Measurements from ENCODE around the gene EGLN3.

The EGLN3 gene

DNA sequence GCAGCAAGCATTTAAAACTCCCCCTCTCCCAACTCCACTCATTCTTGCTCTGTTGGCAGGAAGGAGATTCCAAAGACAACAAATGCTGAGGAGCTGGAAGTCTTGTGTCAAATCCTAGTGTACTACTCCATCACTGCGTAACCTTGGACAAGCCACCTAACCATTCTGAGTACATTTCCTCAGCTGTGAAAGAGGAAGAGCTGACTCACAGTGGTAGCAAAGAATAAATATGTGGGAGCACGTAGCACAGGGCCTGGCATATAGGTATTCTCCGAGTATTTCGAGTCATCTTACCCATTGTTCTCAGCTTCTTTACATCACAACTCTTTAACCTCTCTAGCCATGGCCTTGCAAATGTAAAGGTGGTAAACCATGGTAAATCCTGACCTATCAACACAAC is 28.7 kb downstream of the EGLN3 start:
- Histone ChIP-seq H3K9me3 (ENCODE audit: low read length) (no peaks in the 10 kb centered on the region), H3K27ac (ENCODE audit: low read depth, low read length) (no peak overlapping the region), H3K27me3 (ENCODE audit: control insufficient read depth in 1 of 2, insufficient read depth in 2 of 2, low read length in 2 of 2) (no peaks in the 10 kb centered on the region), H3K36me3 (ENCODE audit: insufficient read depth, low read length) (peaks cover 5% of the 10 kb centered on the region), H3K4me3 (ENCODE audit: low read depth in 1 of 2, low read length in 2 of 2) (no peak overlapping the region), H3K9ac (ENCODE audit: low read length) (no peak overlapping the region), H3K4me1 (ENCODE audit: insufficient read depth, low read length) (peaks cover 8% of the 10 kb centered on the region)

DNA sequence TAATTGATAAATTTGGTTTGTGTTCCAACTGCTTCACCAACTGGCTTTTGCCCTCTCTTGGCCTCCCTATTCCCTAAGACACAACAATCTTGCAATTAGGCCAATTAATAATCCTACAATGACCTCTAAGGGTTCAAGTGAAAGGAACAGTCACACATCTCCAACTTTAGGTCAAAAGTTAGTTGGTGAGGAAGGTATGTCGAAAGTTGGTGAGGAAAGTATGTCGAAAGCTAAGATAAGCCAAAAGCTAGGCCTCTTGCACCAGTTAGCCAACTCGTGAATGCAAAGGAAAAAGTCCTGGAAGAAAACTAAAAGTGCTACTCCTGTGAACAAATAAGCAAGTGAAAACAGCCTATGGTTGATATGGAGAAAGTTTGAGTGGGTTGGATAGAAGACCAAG is 32.6 kb downstream of the EGLN3 start:
- Histone ChIP-seq H3K27me3 (ENCODE audit: control insufficient read depth in 1 of 2, insufficient read depth in 2 of 2, low read length in 2 of 2) (no peaks in the 10 kb centered on the region), H3K27ac (ENCODE audit: low read depth, low read length) (no peak overlapping the region), H3K36me3 (ENCODE audit: insufficient read depth, low read length) (no peaks in the 10 kb centered on the region), H3K9ac (ENCODE audit: low read length) (no peak overlapping the region), H3K4me1 (ENCODE audit: insufficient read depth, low read length) (peaks cover 29% of the 10 kb centered on the region), H3K9me3 (ENCODE audit: low read length) (no peaks in the 10 kb centered on the region), H3K4me3 (ENCODE audit: low read depth in 1 of 2, low read length in 2 of 2) (no peak overlapping the region)

DNA sequence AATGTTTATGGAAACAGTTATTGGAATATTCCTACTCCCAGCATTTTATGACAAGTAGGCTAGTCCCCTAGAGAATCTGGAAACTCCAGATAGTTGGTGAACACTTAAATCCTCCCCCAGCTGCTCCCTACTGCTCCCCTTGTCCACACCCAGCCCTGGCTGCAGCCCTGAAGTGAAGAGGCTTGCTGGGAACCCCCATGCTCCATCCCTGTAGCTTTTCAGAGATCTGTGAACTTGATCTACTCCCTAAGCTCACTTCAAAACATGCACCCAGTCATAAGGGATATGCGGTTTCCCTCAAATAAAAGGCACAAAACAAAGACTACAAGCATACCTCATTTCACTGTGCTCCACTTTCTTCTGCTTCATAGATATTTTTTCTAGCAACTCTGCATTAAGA is 33.2 kb downstream of the EGLN3 start:
- Histone ChIP-seq H3K4me3 (ENCODE audit: low read depth in 1 of 2, low read length in 2 of 2) (no peak overlapping the region), H3K9ac (ENCODE audit: low read length) (no peak overlapping the region), H3K9me3 (ENCODE audit: low read length) (no peaks in the 10 kb centered on the region), H3K27me3 (ENCODE audit: control insufficient read depth in 1 of 2, insufficient read depth in 2 of 2, low read length in 2 of 2) (no peaks in the 10 kb centered on the region), H3K4me1 (ENCODE audit: insufficient read depth, low read length) (peaks cover 29% of the 10 kb centered on the region), H3K27ac (ENCODE audit: low read depth, low read length) (no peak overlapping the region), H3K36me3 (ENCODE audit: insufficient read depth, low read length) (no peaks in the 10 kb centered on the region)

GRCh38 chr14:33916663-33917565 is 34.0 kb downstream of the EGLN3 start:
- H3K4me1 ChIP-seq (ENCODE audit: insufficient read depth, low read length) = peaks cover 29% of the 10 kb centered on the region
- H3K36me3 ChIP-seq (ENCODE audit: insufficient read depth, low read length) = no peaks in the 10 kb centered on the region
- H3K9ac ChIP-seq (ENCODE audit: low read length) = no peak overlapping the region
- H3K4me3 ChIP-seq (ENCODE audit: low read depth in 1 of 2, low read length in 2 of 2) = no peak overlapping the region
- no peaks in the 10 kb centered on the region for H3K27me3 ChIP-seq (ENCODE audit: control insufficient read depth in 1 of 2, insufficient read depth in 2 of 2, low read length in 2 of 2)
- H3K9me3 ChIP-seq (ENCODE audit: low read length) = no peaks in the 10 kb centered on the region
- H3K27ac ChIP-seq (ENCODE audit: low read depth, low read length) = no peak overlapping the region

- Histone ChIP-seq H3K4me1 (ENCODE audit: insufficient read depth, low read length) (peaks cover 29% of the 10 kb centered on the region), H3K36me3 (ENCODE audit: insufficient read depth, low read length) (no peaks in the 10 kb centered on the region), H3K27me3 (ENCODE audit: control insufficient read depth in 1 of 2, insufficient read depth in 2 of 2, low read length in 2 of 2) (no peaks in the 10 kb centered on the region), H3K9me3 (ENCODE audit: low read length) (no peaks in the 10 kb centered on the region), H3K4me3 (ENCODE audit: low read depth in 1 of 2, low read length in 2 of 2) (no peak overlapping the region), H3K27ac (ENCODE audit: low read depth, low read length) (no peak overlapping the region), H3K9ac (ENCODE audit: low read length) (no peak overlapping the region)
Observed at GRCh38 chr14:33915682-33916081, 35.2 kb downstream of the EGLN3 start.

DNA sequence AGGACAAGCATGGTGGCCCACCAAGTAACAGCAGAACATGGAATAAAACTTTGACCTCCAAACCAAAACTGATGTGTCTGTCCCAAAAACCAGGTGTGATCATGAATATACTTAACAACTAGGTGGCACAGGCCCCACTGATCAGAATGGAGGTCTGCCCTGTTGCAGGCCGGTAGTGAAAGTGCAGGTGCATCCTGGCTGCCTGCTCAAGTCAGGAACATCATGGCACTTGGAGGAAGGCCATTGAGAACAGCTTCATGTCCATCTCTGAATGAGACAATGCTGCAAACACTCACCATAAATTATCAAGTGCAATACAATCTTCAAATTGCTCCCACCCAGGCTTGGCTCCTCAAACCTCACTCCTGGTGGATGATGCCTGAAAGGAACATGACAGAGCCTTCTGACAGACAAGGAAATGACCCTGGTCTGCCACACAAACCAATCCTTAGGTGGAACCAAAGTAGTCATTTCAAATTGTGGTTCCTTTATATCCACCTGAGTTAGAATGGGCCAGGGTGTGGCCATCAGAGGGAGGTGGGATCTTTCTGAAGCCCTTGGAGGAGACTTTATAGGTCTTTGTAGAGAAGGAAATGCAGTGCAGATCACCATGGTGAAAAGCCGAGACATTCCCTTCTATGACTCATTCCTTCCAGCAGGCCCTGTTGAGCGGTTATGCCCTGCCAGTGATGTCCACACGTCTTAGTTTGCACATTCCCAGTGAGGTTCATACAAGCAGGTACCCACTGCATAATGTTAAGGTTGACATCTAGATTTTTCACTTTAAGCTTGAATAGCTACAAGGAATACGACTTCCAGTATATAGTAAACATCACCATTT is 36.0 kb downstream of the EGLN3 start:
- Histone ChIP-seq H3K36me3 (ENCODE audit: insufficient read depth, low read length) (no peaks in the 10 kb centered on the region), H3K4me3 (ENCODE audit: low read depth in 1 of 2, low read length in 2 of 2) (peak overlapping the region in 1 of 2 donors; percentile 21), H3K9ac (ENCODE audit: low read length) (no peak overlapping the region), H3K27me3 (ENCODE audit: control insufficient read depth in 1 of 2, insufficient read depth in 2 of 2, low read length in 2 of 2) (no peaks in the 10 kb centered on the region), H3K27ac (ENCODE audit: low read depth, low read length) (no peak overlapping the region), H3K4me1 (ENCODE audit: insufficient read depth, low read length) (peaks cover 29% of the 10 kb centered on the region), H3K9me3 (ENCODE audit: low read length) (no peaks in the 10 kb centered on the region)

DNA sequence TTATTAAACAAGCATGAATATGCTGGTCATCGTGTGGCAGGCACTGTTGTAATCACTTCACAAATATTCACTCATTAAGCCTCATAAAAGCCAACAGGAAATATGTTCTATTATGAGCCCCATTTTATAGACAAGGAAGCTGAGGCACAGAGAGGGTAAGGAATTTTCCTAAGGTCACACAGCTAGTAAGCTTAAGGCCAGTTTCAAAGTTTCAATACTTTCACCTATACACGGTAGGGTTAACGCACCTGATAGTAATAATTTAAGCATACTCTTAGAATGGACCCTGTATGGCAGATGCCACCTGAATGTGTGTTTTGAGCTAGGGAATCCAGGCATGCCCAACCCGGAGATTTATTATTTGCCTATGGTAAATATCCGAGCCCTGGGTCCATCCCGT is 39.8 kb downstream of the EGLN3 start:
- Histone ChIP-seq H3K4me3 (ENCODE audit: low read depth in 1 of 2, low read length in 2 of 2) (no peak overlapping the region), H3K27me3 (ENCODE audit: control insufficient read depth in 1 of 2, insufficient read depth in 2 of 2, low read length in 2 of 2) (no peaks in the 10 kb centered on the region), H3K27ac (ENCODE audit: low read depth, low read length) (no peak overlapping the region), H3K9ac (ENCODE audit: low read length) (no peak overlapping the region), H3K4me1 (ENCODE audit: insufficient read depth, low read length) (peaks cover 11% of the 10 kb centered on the region), H3K9me3 (ENCODE audit: low read length) (no peaks in the 10 kb centered on the region), H3K36me3 (ENCODE audit: insufficient read depth, low read length) (no peaks in the 10 kb centered on the region)

DNA sequence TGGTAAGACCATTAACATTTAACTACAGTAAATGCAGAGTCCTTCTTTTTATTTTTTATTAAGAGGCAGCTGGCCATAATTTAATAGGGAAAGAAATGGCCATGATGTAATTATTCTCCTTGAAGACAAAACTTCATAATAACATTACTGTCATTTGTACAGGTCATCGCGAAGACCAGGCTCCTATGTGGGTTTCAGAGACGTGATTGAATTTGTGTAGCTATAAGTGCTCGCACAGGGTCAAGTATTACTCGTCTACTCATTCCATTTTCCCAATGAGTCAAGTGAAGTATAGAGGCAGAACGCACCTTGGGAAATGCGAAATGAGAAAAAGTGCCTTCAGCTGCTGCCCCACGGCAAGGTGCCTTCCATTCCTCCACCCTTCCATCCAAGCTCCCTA is 40.4 kb downstream of the EGLN3 start:
- no peak overlapping the region for H3K4me3 ChIP-seq (ENCODE audit: low read depth in 1 of 2, low read length in 2 of 2)
- peaks cover 10% of the 10 kb centered on the region for H3K4me1 ChIP-seq (ENCODE audit: insufficient read depth, low read length)
- H3K27me3 ChIP-seq (ENCODE audit: control insufficient read depth in 1 of 2, insufficient read depth in 2 of 2, low read length in 2 of 2) = no peaks in the 10 kb centered on the region
- H3K36me3 ChIP-seq (ENCODE audit: insufficient read depth, low read length) = no peaks in the 10 kb centered on the region
- H3K27ac ChIP-seq (ENCODE audit: low read depth, low read length) = no peak overlapping the region
- no peaks in the 10 kb centered on the region for H3K9me3 ChIP-seq (ENCODE audit: low read length)
- no peak overlapping the region for H3K9ac ChIP-seq (ENCODE audit: low read length)

DNA sequence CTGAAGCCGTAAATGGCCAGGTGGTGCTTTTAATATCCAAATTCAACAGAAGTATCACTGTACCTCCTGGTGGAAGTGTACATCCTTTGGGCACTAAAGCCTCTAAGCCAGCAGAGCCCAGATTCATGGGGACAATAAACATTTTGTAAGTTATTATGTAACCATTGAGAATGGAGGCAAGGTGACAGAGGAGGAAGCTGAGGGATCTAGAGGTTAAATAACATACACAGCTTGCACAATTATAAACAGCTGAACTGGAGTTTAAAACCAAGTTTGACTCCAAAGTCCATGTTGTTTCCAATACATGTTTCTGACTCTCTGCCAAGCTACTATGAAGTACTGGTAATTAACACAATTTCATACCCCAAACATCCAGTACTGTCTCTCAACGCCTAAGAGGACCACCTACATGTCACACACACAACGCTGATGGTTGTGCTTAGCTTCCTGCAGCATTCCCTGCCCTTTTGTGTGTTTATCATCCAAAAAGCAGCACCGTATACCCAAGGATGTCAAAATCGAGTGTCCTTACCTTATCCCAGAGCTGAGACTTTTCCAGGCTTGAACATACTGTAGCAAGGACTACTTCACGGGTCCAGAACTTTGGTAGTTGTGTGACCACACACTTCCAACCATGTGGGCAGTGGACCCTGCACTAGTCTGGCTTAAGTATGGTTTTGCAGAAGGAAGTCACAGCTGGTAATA is 41.3 kb downstream of the EGLN3 start:
- Histone ChIP-seq H3K27ac (ENCODE audit: low read depth, low read length) (no peak overlapping the region), H3K27me3 (ENCODE audit: control insufficient read depth in 1 of 2, insufficient read depth in 2 of 2, low read length in 2 of 2) (no peaks in the 10 kb centered on the region), H3K9ac (ENCODE audit: low read length) (no peak overlapping the region), H3K36me3 (ENCODE audit: insufficient read depth, low read length) (no peaks in the 10 kb centered on the region), H3K4me3 (ENCODE audit: low read depth in 1 of 2, low read length in 2 of 2) (no peak overlapping the region), H3K9me3 (ENCODE audit: low read length) (no peaks in the 10 kb centered on the region), H3K4me1 (ENCODE audit: insufficient read depth, low read length) (peaks cover under 1% of the 10 kb centered on the region)

- no peaks in the 10 kb centered on the region for H3K27me3 ChIP-seq (ENCODE audit: control insufficient read depth in 1 of 2, insufficient read depth in 2 of 2, low read length in 2 of 2)
- H3K9ac ChIP-seq (ENCODE audit: low read length) = no peak overlapping the region
- H3K27ac ChIP-seq (ENCODE audit: low read depth, low read length) = no peak overlapping the region
- no peaks in the 10 kb centered on the region for H3K36me3 ChIP-seq (ENCODE audit: insufficient read depth, low read length)
- no peaks in the 10 kb centered on the region for H3K9me3 ChIP-seq (ENCODE audit: low read length)
- H3K4me3 ChIP-seq (ENCODE audit: low read depth in 1 of 2, low read length in 2 of 2) = no peak overlapping the region
- H3K4me1 ChIP-seq (ENCODE audit: insufficient read depth, low read length) = no peaks in the 10 kb centered on the region
Observed at GRCh38 chr14:33908540-33909223, 42.2 kb downstream of the EGLN3 start.

DNA sequence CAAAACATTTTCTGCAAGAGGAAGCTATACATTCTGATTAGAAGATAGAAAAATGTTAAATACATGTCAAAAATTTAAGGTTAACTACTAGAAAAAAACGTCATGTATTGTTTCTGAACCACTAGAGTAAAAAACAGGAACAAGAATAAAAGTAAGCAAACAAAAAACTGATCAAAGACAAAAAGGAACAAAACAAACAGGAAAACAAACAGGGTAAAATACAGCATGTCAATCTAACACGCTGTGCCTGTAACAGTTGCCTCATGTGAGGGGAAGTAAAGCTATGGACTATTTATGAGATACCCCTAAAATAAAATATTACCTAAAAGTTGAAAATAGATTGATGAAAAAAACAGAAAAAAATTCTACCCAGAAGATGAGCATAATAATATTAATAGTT is 43.9 kb downstream of the EGLN3 start:
- no peaks in the 10 kb centered on the region for H3K9me3 ChIP-seq (ENCODE audit: low read length)
- no peak overlapping the region for H3K9ac ChIP-seq (ENCODE audit: low read length)
- no peak overlapping the region for H3K27ac ChIP-seq (ENCODE audit: low read depth, low read length)
- H3K27me3 ChIP-seq (ENCODE audit: control insufficient read depth in 1 of 2, insufficient read depth in 2 of 2, low read length in 2 of 2) = no peaks in the 10 kb centered on the region
- H3K36me3 ChIP-seq (ENCODE audit: insufficient read depth, low read length) = no peaks in the 10 kb centered on the region
- no peaks in the 10 kb centered on the region for H3K4me1 ChIP-seq (ENCODE audit: insufficient read depth, low read length)
- H3K4me3 ChIP-seq (ENCODE audit: low read depth in 1 of 2, low read length in 2 of 2) = no peak overlapping the region
